HG02610 (cell line): ENCODE results near the gene GADD45G.
A peak's percentile ranks its signal among the peaks of the same experiment; 100 is the strongest.

Experiments used
- ATAC-seq: cut with Tn5 transposase; IDR thresholded peaks from one replicate; pipeline ENCODE4 v1.9.1; 2021; ENCODE audit warnings: mild to moderate bottlenecking, moderate library complexity; ENCODE audit not compliant: unreplicated experiment

Gene GADD45G, protein sequence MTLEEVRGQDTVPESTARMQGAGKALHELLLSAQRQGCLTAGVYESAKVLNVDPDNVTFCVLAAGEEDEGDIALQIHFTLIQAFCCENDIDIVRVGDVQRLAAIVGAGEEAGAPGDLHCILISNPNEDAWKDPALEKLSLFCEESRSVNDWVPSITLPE

DNA sequence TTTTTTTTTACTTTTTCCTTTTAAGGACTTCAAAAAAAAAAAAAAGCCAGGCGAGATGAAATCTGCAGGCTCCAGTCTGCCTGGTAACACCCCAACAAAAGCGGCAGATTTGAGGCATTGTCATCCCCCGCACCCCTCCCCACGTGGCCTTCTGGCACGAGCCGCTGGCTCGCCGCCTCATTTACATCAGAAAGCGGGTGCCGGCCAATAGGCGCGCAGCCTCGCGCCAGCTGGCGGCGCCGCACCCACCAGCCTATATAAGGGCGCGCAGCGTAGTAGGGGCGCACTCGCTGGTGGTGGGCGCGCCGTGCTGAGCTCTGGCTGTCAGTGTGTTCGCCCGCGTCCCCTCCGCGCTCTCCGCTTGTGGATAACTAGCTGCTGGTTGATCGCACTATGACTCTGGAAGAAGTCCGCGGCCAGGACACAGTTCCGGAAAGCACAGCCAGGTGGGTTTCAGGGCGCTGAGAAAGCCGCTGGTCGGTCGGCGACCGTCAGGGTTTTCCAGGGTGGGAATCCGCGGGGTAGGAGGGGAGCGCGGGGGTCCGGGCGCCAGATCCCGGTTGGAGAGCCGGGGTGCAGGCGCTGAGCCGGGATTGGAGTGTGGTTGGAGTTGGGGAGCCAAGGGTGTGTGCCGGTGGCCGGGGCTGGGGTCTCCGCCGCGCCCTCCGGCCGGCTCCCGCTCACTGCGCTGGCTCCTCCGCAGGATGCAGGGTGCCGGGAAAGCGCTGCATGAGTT is at the start of gene GADD45G:
TSS of gene GADD45G (plus strand) at position 284 of the 736 bp plus-strand sequence. CDS start at position 394, 110 bp downstream.
- ATAC-seq: peak; percentile 56

DNA sequence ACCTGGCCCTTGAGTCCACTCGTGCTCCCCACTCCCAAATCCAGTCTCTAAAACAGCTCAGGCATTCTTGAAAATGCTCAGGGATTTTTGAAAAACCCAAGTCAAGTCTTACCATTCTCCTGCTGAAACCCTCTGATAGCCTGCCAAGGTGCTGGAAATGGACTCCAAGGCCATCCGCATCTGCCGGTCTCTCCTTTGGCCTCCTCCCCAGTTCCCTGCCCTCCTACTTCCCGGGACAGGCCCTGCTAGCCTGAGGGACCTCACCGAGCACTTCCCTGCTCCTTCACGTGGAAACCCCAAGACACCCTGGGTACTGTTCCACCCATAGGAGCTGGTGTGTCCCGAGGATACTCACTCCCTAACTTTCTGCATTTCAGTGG is 49.8 kb upstream of the GADD45G start:
- ATAC-seq: peak; percentile 2

DNA sequence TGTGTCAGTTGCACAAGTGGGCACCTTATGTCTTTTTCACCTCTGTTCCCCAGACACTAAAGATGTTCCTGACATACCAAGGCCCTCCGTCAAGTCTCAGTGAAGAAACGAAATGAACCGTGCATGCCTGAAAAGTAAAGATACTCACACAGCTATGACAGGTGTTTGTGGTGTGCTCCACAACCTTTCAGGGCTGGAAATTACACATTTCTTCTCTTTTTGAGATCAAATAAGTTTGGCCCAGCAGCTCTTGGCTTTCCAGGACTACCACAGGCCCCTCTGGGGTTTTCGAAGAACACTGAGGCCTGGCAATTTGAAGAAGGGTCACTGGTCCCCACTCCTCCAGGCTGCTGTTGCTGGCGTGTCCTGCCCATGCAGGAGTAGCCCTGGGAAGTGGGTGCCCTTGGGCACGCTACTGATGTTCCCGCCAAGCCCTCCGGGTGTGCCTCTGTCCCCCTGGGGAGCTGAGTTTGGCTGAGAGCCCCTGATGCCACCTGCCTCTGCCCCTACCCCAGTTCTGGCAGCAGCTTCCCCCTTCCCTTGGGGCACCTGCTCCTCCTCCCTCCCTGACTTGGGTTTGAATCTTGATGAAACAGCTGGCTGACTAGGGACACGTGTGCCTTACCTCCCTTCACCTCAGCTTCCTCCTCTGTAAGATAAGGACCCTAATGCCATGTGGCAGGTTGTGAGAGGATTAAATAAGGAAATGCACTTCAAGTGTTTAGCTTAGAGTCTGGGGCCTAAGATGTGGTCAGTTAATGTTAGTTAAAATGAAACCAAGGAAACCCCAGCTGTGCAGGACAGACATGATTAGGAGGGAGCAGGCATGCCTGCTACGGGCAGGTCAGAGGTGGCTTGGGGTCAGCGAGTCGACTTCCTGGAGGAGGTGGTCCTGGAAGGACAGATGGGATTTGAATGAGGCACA is 49.1 kb upstream of the GADD45G start:
- peak; percentile 68 for ATAC-seq

- ATAC-seq: no peak
Observed at GRCh38 chr9:89558196-89558899, 46.5 kb upstream of the GADD45G start.

- no peak for ATAC-seq
Observed at GRCh38 chr9:89558948-89559347, 45.9 kb upstream of the GADD45G start.

DNA sequence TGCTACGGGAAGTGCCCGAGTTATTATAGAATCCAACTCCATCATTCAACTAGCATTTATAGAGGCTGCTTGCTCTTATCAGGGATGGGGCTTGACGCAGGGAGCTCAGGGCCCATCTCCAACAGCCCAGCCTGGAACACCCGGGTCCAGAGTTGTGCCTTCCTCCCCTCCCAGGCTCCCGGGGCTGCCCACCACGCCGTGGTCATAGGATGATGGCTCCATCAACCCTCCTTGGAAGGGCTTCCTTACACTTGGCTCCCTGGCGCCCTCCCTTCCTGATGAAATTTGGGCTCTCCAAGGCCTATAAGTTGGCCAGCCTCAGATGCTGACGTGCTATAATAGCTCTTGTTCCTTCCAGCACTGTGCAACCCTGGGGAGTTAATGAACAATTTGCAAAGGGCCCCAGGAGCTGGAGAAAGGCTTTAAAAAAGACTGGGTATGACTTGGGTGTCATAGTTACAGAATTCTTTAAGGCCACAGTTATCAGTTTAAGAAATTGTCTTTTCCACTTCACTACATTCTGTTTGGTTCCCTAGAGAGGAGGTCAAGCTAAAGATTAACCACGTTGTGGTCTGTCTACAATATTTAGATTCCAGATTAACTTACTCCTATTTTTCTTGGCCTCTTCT is 42.5 kb upstream of the GADD45G start:
- no peak for ATAC-seq

DNA sequence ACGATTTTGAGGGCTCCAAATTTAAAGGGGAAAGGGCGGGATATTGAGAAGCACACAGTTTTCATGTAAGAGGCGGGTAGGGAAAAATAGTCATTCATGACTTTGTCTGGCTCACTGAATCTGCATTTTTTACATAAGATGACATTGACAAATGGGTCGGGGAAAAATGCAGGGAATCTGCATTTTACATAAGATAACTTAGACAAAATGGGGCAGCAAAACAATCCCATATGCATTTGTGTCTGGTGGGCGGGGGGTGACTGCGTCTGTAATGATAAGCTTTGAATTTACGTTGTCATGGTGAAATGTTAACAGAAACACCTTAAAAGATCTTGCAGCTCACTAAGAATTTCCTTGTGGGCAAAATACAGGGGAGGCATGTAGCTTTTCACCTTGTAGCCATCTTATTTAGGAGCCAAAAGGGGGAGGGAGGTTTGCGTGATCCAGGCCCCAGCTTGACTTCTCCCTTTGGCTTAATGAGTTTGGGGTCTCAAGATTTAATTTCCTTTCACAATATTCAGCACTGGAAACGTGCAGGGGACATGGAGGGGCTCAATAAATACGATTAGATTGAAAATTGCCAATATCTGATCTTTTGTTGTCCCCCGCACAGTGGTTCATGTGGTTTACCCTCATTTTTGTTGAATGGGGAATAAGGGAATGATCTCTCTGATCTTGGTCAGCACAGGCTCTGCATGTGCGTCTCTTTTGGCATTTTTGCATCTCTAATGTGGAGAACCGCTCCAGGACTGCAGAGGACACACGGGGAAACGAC is 41.1 kb upstream of the GADD45G start:
- ATAC-seq: no peak

- ATAC-seq: no peak
Observed at GRCh38 chr9:89564346-89564878, 40.4 kb upstream of the GADD45G start.

DNA sequence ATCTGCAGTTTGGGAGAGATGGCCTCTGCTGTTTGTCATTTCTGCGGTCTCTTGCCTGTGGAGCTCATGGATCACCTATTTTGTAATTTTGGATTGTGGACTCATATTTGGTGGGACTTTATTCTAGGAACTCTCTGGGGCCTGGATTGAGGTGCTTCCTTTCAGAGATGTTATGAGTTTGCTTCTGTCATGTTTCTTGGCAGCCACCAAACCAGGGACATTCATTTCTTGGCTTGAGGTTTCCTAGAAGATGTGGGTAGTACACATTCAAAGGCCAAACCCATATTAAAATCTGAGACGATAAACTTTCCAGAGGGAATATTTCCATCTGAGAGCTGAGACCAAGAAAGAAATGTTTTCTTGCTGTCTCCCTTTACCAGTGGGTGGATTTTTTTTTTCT is 37.2 kb upstream of the GADD45G start:
- no peak for ATAC-seq

DNA sequence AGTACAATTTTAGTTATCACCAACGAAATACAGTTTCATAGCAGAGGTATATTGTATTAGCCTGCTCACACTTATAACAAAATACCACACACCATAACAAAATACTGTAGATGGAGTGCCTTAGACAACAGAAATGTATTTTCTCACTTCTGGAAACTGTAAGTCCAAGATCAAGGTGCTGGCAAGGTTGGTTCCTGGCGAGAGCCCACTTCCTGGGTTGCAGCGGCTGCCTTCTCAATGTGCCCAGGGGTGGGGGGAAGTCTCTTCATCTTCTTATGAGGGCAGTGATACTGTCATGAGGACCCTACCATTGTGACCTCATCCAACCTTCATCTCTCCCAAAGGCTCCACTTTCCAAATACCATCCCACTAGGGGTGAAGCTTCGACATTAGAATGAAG is 30.5 kb upstream of the GADD45G start:
- no peak for ATAC-seq

GRCh38 chr9:89576404-89576839 is 28.4 kb upstream of the GADD45G start:
- no peak for ATAC-seq

GRCh38 chr9:89577363-89577762 is 27.4 kb upstream of the GADD45G start:
- no peak for ATAC-seq

DNA sequence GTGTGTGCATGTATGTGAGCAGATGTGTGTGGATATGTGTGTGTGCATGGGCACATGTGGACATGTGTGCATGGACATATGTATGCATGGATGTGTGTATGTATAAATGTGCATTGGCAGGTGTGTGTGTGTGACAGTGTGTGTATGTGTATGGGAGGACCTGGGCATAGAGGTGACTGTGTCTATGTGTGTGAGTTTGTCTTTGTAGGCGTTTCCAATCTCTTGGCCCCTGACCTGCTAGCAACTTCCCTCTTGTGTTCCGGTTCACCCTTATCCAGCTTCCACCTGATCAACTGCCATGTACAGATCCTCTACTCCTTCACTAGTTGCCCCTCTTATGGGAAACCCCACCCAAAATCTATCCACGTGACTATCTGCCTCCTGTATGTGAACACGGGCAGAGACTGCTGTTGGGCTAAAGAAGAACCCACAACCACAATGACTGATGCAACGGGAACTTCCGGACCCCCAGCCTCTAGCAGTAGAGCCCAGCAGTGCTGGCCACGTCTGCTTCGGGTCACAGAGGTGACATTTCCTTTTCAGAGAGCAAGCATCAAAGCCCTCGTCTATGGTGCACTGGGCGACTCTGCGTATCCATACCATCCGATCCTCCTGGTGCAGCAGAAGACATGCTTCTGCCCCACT is 24.9 kb upstream of the GADD45G start:
- ATAC-seq: no peak

DNA sequence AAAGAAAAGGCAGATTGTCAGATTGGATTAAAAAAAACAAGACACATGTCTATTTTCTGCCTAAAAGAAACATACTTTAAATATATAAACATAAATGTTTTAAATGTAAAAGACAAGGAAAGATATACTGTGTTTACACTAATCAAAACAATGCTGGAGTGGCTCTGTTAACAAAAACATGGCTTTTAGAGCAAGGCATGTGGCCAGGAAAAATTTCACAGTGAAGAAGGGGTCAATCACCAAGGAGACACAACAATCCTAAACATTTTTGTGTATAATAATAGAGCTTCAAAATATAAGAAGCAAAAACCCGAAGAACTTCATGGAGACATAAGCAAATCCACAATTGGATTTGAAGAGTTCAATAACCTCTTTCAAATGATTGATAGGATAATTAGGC is 18.5 kb upstream of the GADD45G start:
- no peak for ATAC-seq

DNA sequence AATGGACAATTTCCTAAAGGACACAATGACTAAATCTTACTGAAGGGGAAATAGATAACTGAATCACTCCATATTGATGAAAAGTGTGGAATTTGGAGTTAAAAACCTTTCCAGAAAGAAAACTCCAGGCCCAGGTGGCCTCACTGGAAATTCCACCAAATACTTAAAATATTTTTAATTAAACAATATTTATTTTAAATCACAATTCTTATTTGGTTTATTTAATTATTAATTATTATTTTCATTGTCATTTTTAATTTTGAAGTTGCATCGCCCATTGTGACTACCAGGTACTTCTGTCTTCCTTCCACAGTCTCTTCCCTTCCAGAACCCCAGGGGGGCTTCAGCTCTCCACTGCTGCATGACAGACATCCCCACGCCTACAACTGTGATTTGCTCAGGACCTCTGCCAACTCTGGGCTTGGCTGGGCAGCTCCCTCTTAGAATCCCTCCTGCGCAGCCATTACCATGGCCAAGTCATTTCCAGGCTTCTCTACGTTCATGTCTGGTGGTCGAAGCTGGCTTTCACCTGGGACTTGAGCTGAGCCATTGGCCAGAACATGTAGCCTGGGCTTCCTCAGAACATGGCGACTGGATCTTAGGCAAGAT is 16.4 kb upstream of the GADD45G start:
- ATAC-seq: no peak

DNA sequence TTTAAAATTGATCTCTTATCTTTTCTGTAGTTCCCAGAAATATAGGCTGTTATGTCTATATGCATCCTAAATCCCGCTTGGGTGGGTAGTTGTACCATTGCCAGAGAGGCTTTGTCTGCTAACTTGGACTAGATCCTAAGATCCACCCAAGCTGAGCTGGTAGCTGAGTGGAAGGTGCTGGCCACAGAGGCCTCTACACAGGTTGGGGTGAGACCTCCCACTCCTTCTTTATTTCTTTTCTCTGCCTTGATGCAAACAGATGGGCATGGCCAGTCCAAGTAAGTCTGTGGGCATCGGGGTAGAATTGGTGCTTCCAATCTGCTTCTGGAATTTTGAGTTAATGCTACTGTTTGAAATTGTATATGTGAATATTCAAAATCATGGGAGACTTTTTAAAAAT is 14.4 kb upstream of the GADD45G start:
- no peak for ATAC-seq

DNA sequence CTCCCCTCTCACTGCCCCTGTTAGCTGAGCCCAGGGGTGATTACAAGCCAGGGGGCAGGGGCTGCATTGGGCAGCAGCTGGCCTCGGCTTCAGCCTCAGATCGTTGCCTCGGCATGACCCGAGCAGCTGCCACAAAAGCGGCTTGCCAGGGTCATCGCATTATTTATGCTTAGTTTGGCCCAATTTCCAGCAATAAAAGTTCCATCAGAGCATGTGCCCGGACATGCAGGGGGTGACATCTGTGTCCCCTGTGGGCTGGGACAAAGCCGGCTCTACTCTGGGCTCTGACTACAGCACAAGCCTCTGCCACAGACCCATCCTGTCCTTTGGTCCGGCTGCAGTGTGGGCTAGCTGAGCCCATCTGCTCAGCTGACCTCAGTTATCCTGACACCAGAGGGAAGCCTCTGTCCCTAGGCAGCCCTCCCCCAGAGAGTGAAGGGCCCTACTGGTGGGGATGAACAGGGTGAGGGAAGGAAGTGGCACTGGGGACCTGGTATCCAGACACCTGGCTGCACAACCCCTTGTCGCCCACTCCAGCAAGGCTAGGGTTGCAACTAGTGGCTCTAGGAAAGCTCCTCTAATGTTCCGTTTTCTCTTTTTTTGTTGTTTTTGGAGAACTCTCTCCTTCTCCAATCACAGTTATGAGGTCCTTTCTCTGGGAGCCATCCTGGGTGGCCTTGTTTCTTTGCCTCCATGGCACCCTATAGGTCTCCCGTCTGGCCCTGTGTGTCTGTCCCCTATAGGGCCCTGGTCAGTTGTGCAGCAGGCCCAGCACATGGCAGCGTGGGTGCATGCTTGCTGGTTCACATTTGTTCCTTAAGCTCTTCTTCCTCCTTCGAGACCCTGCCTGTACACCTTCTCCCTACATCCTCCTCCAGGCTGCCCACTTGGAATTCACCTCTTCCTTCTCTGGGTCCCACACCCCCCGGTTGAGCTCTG is 13.3 kb upstream of the GADD45G start:
- no peak for ATAC-seq
